Jurkat, Clone E6-1 (cell line): ENCODE measurements around the gene TCTN2. TPM values are rescaled to one million over a fixed set of nuclear protein-coding genes. Genes with fewer than 3 reads are reported as not detected.

ENCODE experiments used
- DNase-seq: peaks from one replicate; pipeline ENCODE4 v3.0.0-alpha.2; 2011; ENCODE audit warnings: low read depth, low spot score
- H3K4me3 ChIP-seq: 2 replicates; pipeline ENCODE4 v1.5.1; 2011; ENCODE audit warnings: mild to moderate bottlenecking, low read length, control low read depth, moderate library complexity
- polyA plus RNA-seq: library from polyadenylated mRNA; unstranded; fragments of >200 nt; gene quantifications from one replicate; pipeline ENCODE4 v1.2.1, GENCODE V29; 2012; ENCODE audit warnings: missing spikeins; ENCODE audit not compliant: insufficient read length, insufficient read depth

Gene TCTN2
- polyA plus RNA-seq, result 2.7 TPM

DNA sequence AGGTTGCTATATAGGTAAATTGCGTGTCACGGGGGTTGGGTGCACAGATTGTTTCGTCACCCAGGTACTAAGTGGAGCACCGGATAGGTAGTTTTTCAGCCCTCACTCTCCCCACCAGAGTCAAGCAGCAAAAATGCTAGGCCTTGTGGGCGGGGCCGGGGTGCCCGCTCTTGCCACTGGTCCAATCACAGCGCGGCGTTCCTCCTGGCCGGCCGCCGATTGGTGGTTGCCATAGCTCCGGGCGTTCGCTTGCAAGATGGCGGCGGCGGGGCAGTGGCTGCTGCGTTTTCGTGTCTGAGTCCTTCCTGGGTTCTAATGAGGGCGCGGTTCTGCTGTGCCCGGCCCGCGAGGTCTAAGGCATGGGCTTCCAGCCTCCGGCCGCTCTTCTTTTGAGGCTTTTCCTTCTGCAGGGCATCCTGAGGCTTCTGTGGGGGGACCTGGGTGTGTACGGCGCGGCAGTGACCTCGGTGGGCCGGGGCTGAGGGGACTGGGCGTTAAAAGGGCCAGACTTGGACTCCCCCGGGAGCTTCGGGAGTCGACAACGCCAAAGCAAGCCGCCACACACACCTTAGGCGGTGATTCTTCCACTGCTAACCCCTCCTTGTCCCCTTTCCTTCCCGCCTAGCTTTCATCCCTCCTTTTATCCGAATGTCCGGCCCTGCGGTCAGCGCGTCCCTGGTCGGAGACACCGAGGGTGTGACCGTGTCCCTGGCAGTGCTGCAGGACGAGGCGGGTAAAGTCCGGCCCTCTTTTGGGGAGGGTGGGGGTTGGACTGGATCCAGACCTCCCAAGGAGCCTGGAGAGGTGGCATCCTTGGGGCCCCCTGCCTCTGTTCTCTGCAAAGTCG lies at the start of gene TCTN2:
Gene TCTN2 (plus strand): TSS at position 232 of the 847 bp plus-strand sequence. CDS start 128 bp downstream, at position 360.
- H3K4me3 ChIP-seq, result peak within 1 kb of the TSS; percentile 89

DNA sequence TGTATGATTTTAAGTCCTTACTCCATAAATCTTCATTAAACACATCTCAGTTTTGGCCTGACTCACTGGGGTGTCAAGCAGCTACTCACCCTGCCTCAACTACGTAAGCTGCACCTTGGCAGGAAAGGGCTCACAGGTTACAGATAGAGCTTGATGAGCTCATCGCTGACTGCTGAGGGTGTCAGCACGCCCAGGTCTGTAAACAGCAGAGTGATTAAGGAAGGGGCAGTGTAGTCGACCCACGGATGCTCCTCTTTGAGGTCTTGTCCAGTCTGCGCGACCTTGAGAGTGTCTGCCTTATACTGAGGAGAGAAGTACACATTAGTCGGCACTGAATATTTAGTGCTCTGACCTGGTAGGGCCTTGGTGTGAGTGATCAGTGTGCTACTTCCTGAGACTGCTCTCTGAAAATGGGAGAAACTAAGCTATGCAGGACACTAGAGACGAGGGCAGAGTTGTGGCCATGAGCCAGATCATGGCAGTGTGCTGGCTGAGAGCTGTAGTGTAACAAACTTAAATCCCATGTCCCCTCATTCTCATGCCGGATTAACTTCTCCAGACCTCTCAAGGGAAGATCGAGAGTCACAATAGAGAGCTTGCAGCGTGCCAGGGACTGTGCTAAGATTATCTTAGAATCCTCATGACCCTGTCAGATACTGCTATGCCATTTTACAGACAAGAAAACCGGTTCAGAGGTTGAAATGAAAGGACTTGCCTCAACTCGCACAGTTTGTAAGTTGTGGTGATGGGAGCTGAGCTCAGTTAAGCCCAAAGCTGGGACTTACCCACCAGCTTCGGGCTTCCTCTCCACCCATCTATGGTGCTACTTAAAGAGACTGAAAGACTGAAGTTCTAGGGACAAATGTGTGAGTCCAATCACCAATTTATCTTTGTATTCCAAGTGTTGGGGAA lies 49.0 kb upstream of the TCTN2 start:
- DNase-seq, result no peak
- no peak overlapping the region for H3K4me3 ChIP-seq

More for the DNA sequence above, at the start of gene TCTN2:
- DNase-seq, result peak; percentile 86

DNA sequence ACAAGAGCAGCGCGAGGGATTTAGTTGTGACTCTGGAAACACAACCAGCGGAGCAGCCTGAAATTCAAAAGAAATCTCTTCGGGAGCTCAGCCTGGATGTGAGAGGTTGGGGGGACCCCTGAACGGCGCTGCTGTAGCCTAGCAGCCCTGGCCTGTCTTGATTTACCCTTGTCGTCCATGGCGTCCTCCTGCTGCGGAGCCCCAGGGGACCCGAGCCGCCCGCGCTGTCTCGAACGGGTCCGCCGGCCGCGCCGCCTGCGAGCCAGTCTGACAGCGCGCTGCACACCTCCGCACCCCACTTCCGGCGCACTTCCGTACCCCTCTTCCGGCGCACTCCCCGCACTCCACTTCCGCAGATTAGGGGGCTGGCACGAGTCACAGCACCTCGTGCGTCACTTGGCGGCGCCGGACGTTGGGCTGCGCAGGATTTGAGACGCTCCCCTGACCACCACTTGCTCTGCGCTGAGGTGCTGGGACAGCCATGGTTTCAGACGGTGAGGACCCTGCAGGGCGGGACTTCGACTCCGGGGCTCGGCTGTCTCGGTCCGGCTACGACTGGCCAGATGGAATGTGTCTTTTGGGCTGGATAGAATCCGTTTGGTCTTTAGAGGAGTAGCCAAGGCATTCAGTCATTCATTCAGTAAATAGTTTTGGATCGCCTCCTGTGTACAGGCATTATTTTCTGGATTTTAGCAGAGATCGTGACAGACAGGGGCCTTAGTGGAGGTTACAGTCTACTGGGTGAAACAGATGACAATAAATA lies 37.4 kb upstream of the TCTN2 start, which contains the start of the genes EIF2B1 and GTF2H3:
Gene EIF2B1 (minus strand): TSS at position 308 of the 763 bp plus-strand sequence. CDS start 129 bp downstream, at position 179.
Gene GTF2H3 (plus strand): TSS at position 451 of the 763 bp plus-strand sequence. CDS start 31 bp downstream, at position 482.
- H3K4me3 ChIP-seq, result peak within 1 kb of the TSS; percentile 99
- DNase-seq, result peak; percentile 95

DNA sequence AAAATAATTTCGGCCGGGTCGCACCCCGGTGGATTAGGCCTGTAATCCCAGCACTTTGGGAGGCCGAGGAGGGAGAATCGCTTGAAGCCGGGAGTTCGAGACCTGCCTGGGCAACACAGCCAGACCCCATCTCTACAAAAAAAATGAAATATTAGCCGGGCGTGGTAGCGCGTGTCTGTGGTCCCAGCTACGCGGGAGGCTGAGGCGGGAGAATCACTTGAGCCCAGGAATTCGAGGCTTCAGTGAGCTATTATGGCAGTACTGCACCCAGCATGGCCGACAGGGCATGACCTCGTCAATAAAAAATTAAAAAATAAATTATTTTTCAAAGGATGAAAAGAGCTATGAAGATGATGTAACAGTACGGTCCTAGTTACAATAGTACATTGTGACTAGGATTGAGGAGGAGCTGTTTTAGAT lies 36.8 kb upstream of the TCTN2 start:
- DNase-seq, result no peak
- peak overlapping the region; percentile 99 for H3K4me3 ChIP-seq

DNA sequence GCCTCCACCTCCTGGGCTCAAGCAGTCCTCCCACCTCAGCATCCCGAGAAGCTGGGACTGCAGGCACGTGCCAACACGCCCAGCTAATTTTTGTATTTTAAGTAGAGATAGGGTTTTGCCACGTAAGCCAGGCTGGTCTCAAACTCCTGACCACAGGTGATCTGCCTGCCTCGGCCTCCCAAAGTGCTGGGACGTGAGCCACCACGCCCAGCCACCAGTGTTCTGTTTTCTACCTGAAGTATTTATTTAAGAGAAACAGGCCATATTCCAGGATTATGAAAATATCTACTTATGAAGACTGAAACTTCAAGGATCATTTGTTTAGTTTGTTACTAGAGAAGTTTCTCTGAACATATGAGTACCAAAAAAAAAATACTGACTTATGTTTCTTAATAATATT lies 27.0 kb upstream of the TCTN2 start:
- H3K4me3 ChIP-seq, result no peak overlapping the region
- DNase-seq, result no peak

DNA sequence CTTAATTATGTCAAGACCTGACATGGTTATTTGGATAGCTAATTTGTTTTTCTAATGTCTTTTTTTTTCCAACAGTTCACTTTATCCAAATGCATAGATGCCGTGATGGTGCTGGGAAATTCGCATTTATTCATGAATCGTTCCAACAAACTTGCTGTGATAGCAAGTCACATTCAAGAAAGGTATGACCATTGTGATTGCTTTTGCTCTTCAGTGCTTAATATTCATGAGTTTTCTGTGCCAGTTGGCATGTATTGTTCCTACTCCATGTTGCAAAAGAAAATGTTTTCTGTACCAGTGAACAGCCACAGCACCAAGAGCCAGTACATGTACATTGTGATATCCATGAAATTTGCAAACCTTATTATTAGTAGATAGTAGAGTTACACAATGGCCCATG lies 25.5 kb upstream of the TCTN2 start:
- no peak for DNase-seq
- no peak overlapping the region for H3K4me3 ChIP-seq

DNA sequence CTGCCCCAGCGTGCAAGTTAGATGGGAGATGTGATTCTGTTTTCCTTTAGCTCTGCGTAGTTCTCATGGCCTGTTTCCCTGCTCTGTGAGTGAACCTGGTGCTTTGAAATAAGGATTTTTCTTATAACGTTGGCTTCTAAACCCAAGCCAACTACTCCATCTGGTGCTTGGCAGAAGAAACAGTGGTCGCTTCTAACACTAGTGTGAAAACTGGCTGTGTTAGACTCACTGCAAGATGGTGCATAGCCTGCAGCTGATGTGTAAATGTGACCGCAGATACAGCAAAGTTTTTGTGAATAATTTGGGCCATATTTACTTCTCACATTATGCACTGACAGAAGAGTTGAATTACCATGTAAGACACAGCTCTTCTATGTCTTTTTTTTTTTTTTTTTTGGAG lies 25.0 kb upstream of the TCTN2 start:
- H3K4me3 ChIP-seq, result no peak overlapping the region
- no peak for DNase-seq

DNA sequence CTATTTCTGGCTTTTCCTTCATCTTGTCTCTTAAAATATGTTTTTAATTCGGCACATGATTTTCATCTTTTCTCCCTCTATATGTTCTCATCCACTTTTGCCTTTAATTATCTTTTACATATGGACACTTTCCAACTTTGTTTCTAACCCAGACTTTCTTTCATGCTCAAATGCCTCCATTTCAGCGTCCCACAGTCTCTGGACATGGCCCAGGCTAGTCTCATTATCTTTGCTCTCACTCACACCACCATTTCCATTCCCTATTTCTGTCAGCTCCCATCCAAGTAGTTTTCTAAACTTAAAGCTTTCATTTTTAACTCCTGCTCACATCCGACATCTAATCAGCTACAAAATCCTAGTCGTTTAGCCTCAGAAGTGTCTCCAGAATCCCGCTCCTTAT lies 22.5 kb upstream of the TCTN2 start:
- H3K4me3 ChIP-seq, result no peak overlapping the region
- DNase-seq, result no peak

DNA sequence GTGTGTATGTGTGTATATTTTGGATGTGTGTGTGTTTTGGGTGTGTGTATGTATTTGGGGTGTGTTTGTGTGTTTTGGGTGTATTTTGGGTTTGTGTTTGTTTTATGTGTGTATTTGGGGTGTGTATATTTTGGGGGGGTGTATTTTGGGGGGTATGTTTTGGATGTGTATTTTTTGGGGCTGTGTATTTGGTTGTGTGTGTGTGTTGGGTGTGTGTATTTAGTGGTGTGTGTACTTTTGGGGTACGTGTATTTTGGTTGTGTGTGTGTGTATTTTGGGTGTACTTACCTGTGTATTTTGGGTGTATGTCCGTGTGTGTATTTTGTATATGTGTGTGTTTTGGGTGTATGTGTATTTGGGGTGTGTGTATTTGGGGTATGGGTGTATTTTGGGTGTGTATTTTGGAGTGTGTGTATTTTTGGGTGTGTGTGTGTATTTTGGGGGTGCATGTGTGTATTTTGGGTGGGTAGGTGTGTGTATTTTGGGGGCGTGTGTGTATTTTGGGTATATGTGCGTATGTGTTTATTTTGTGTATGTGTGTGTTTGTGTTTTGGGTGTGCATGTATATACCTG lies 16.7 kb upstream of the TCTN2 start:
- H3K4me3 ChIP-seq, result no peak overlapping the region
- DNase-seq, result no peak

DNA sequence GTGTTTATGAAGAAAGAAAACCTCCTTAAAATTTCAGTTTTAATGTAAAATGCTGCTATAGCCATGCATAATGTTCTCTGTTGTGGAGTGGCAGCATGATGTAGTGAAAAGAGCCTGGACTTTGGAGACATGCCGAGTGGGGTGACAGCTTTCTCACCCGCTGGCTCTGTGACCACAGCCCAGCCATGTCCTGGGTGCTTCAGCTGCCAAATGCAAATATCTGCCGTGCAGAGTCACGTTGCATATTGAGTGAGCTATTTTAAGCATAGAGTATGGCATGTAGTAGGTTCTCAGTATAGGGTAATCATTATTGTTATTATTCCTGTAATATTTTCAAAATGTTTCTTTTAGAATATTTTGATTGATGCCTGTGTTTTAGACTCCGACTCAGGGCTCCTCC lies 15.5 kb upstream of the TCTN2 start:
- DNase-seq, result no peak
- no peak overlapping the region for H3K4me3 ChIP-seq

DNA sequence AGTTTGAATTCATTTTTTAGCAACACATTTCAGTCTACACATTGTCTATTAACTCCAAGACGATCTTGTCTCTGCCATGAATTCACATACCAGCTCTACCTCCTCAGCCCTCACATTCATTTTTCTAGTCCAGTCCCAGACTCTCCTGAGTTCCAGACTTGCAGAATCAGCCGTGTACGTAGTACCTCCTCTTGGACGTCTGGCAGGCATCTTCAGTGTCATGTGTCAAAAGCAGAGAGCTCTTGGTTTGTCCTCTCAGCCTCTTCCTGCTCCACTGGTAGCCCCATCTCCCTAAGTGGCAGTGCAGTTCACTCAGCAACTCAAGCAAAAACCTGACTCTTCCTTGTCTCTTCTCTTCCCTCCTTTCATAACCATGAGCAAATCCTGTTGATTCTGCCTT lies 14.5 kb upstream of the TCTN2 start:
- H3K4me3 ChIP-seq, result no peak overlapping the region
- no peak for DNase-seq

DNA sequence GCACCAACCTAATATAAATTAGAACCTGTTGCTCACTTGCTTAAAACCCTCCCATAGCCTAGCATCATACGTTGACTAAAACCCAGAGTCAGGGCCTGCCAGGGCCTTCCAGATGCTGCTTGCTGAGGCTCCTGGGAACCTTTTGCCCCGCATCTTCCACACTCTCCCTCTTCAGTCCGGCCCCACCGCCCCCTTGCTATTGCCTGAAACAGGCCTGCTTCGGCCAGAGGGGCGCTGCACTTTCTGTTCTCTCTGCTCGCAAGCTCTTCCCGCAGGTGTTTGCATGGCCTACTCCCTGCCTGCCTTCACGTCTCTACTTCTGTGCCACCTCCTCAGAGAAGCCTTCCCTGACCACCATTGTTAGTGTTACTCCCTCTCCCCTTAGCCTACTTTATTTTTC lies 13.7 kb upstream of the TCTN2 start:
- H3K4me3 ChIP-seq, result no peak overlapping the region
- DNase-seq, result no peak

DNA sequence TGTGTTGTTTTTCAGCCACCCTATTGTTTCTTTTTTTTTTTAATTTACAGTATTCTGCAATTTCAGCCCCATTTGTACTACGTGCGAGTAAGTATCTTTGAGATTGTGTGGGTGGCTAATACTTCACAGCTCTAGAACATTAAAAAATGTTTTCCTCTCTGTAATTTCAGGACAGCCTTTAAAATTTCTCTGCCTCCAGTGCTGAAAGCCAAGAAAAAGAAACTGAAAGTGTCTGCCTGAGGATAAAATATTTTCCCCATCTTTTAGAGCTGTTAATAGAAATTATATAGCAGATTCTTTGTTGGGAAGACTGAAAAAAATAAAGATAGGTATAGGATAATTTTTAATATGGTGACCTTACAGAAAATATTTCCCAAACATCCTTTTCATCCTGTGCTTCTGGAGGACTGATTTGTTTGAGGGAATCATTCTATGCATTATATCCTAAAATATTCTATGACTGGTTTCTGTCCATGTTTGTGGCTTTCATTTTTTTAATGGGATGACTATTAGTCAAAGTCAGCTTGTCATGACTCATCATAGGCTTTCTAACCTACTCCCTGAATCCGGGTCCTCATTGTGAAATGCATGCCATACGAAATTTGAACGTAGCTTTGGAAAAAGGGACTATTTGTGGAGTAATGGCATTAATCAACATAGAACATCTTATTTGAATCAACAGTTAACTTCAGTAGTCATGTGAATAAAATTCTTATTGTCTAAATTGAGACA lies 10.8 kb upstream of the TCTN2 start:
- DNase-seq, result no peak
- no peak overlapping the region for H3K4me3 ChIP-seq

DNA sequence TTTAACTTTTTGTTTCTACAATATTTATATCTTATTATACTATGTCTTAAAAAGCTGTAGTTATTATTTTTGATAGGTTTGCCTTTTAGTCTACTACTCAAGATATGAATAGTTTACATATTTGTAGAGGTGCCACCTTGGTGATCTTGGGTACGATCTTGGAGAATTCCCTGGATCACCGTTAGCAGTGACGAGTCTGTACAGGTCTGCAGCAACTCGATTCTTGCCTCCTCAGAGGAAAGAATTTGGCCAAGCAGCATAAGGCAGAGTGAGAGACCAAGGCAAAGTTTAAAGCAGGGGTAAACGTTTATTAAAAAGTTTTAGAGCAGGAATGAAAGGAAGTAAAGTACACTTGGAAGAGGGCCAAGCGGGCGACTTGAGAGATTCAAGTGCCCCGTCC lies 3.1 kb upstream of the TCTN2 start:
- DNase-seq, result no peak
- H3K4me3 ChIP-seq, result no peak overlapping the region

DNA sequence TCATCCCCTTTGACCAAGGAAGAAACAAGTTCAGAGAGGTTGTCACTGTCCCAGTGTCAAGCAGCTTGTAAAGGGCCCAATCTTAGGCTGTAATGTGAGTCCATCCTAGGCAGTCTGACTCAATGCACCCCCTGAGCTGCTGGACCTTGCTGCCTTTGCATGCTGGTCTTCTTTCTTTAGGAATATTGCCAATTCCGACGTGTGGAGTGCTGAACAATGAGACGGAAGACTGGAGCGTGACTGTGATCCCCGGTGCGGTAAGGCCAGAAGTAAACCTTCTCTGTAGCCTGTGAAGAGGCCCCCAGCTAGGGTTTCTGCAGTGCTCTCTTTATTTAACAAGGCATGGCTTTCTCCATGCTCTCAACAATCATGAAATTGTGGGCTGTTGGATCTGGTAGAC lies 963 bp downstream of the TCTN2 start:
- H3K4me3 ChIP-seq, result no peak overlapping the region
- DNase-seq, result no peak

DNA sequence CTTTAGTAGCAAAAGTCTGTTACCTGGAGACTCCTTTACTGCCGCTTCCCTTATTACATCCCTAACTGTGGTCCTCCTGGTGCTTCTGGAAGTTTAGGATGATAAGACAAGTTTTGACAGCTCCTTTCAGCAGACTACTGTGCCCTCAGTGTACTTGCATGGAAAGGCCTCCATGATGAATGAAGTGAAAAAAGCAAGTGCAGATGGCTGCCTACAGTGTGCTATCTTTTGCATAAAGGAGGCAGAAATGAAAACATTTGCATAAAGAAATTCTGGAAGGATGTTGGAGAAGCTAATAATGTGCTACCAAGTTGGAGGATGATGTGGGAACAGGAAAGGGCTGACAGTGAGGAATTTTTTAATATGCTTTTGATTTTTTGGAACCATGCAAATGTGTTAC lies 4.5 kb downstream of the TCTN2 start:
- H3K4me3 ChIP-seq, result no peak overlapping the region
- DNase-seq, result no peak

DNA sequence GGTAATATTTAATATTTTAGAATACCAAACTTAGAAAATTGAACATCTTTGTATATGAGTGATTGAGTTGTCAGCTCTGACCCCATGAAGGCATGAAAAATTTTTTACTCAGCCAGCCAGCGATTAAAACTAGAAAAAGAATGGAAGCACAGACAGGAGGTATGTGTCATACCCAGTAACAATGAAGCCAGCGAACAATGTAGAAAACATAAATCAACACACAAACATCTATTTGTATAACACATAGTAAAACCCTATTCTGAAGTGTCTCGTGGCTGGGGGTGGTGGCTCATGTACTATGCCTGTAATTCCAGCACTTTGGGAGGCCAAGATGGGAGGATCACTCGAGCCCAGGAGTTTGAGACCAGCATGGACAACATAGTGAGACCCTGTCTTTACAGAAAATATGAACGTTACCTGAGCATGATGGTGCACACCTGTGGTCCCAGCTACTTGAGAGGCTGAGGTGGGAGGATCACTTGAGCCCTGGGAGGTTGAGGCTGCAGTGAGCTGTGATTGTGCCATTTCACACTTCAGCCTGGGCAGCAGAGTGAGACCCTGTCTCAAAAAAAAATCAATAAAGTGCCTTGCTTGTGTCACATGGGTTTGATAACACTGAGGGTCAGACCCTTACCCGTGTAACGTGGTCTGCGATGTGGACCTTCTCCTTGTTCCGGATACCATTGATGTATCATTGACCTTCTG lies 5.9 kb downstream of the TCTN2 start:
- no peak overlapping the region for H3K4me3 ChIP-seq
- no peak for DNase-seq

DNA sequence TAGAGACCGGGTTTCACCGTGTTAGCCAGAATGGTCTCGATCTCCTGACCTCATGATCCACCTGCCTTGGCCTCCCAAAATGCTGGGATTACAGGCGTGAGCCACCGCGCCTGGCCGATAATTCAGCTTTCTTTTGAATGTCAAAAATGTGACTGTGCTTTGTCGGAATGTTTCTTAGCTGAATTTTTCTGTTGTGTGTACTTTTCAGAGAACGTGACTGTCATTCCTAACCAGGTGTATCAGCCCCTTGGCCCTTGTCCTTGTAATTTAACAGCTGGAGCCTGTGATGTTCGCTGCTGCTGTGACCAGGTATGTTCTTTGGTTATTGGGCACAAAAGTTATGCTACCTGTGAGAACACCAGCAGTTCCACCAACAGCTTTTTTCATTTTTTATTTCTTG lies 8.1 kb downstream of the TCTN2 start:
- DNase-seq, result no peak
- H3K4me3 ChIP-seq, result no peak overlapping the region
